Measurements from ENCODE around the gene HPX.
"Not testable (repeated sequence)": the region's sequence is repeated elsewhere in the genome, so short reads cannot be mapped to it uniquely, and the experiment has no call there.

Gene HPX

GRCh38 chr11:6397156-6397555, 43.6 kb downstream of the HPX start:
- DNase-seq (ENCODE audit: low spot score) = no peak
- TF ChIP-seq CTCF (IDR thresholded peaks at IDR 0.05; ENCODE audit: extremely low read depth, missing control alignments) = no peak

GRCh38 chr11:6395470-6396060, 45.2 kb downstream of the HPX start:
- TF ChIP-seq CTCF (IDR thresholded peaks at IDR 0.05; ENCODE audit: extremely low read depth, missing control alignments) = no peak
- DNase-seq (ENCODE audit: low spot score) = no peak

GRCh38 chr11:6393989-6394670, 46.7 kb downstream of the HPX start:
- DNase-seq (ENCODE audit: low spot score) = no peak
- no peak for TF ChIP-seq CTCF (IDR thresholded peaks at IDR 0.05; ENCODE audit: extremely low read depth, missing control alignments)

GRCh38 chr11:6392251-6392650, 48.5 kb downstream of the HPX start:
- not testable (repeated sequence) for DNase-seq (ENCODE audit: low spot score)

- no peak for TF ChIP-seq CTCF (IDR thresholded peaks at IDR 0.05; ENCODE audit: extremely low read depth, missing control alignments)
- DNase-seq (ENCODE audit: low spot score) = no peak
Observed at GRCh38 chr11:6391537-6392134, 49.2 kb downstream of the HPX start.

GRCh38 chr11:6390718-6391469, 49.9 kb downstream of the HPX start:
- no peak for TF ChIP-seq CTCF (IDR thresholded peaks at IDR 0.05; ENCODE audit: extremely low read depth, missing control alignments)
- DNase-seq (ENCODE audit: low spot score) = no peak

- DNase-seq (ENCODE audit: low spot score) = peak; percentile 97
- no peak for TF ChIP-seq CTCF (IDR thresholded peaks at IDR 0.05; ENCODE audit: extremely low read depth, missing control alignments)
Observed at GRCh38 chr11:6389905-6390717, 50.7 kb downstream of the HPX start, which contains the start of gene SMPD1. TSS of gene SMPD1 (plus strand) at chr11:6390474. CDS start at chr11:6390599, 125 bp downstream.

Data from GM20000 (cell line).